ENCODE results near the gene BPIFA1. TPM values are rescaled to one million over a fixed set of nuclear protein-coding genes. Genes with fewer than 3 reads are reported as not detected.

BPIFA1 gene
- polyA plus RNA-seq, 1 donor = not detected

- Histone ChIP-seq H3K36me3 (ENCODE audit: control insufficient read depth, insufficient read depth, low read length) (no peaks in the 10 kb centered on the region), H3K27me3 (ENCODE audit: control insufficient read depth, insufficient read depth, low read length) (no peaks in the 10 kb centered on the region), H3K27ac (ENCODE audit: low read length) (no peak overlapping the region), H3K4me3 (ENCODE audit: low read length) (no peak overlapping the region), H3K9me3 (ENCODE audit: control insufficient read depth, low read depth, low read length) (no peaks in the 10 kb centered on the region), H3K4me1 (ENCODE audit: control insufficient read depth, insufficient read depth, low read length) (no peaks in the 10 kb centered on the region)
- no peak for DNase-seq
- WGBS (ENCODE audit: insufficient coverage, low lambda C conversion rate) = no CpG with 5 or more reads among the region's 1 CpG
Measured at GRCh38 chr20:33239418-33239817, 3.6 kb downstream of the BPIFA1 start.

DNA sequence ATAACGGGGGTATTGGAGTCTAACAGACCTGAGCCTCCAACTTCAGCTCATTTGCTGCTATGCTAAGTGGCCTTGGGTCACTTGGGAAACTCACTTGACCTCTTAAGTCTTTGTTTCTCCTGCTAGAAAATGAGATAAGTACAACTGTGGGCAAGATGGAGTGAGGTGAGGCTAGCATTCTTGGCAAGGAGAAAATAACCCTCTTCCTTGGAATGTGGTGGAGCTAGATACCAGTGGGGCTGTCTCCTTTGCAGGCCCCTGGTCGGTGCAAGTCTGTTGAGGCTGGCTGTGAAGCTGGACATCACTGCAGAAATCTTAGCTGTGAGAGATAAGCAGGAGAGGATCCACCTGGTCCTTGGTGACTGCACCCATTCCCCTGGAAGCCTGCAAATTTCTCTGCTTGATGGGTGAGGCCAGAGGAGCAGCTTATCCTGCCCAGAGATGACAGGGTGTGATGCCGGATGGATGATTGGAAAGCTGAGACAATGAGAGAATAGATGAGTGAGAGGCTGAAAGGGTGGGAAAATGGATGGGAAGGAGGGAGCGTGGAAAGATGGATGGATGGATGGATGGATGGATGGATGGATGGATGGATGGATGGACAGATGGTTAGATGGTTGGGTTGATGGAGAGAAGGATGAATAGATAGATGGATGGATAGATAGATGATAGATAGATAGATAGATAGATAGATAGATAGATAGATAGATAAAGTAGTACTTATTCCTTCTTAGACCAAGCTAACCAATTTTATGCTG is 4.4 kb downstream of the BPIFA1 start:
- Histone ChIP-seq H3K27me3 (ENCODE audit: control insufficient read depth, insufficient read depth, low read length) (no peaks in the 10 kb centered on the region), H3K4me1 (ENCODE audit: control insufficient read depth, insufficient read depth, low read length) (no peaks in the 10 kb centered on the region), H3K4me3 (ENCODE audit: low read length) (no peak overlapping the region), H3K27ac (ENCODE audit: low read length) (no peak overlapping the region), H3K36me3 (ENCODE audit: control insufficient read depth, insufficient read depth, low read length) (no peaks in the 10 kb centered on the region), H3K9me3 (ENCODE audit: control insufficient read depth, low read depth, low read length) (no peaks in the 10 kb centered on the region)
- DNase-seq = no peak
- 87% methylated on average over 2 of the region's 4 CpGs for WGBS (ENCODE audit: insufficient coverage, low lambda C conversion rate)

- DNase-seq = no peak
- Histone ChIP-seq H3K4me3 (ENCODE audit: low read length) (no peak overlapping the region), H3K27ac (ENCODE audit: low read length) (no peak overlapping the region), H3K4me1 (ENCODE audit: control insufficient read depth, insufficient read depth, low read length) (no peaks in the 10 kb centered on the region), H3K36me3 (ENCODE audit: control insufficient read depth, insufficient read depth, low read length) (no peaks in the 10 kb centered on the region), H3K9me3 (ENCODE audit: control insufficient read depth, low read depth, low read length) (no peaks in the 10 kb centered on the region), H3K27me3 (ENCODE audit: control insufficient read depth, insufficient read depth, low read length) (no peaks in the 10 kb centered on the region)
- whole genome bisulfite sequencing (ENCODE audit: insufficient coverage, low lambda C conversion rate) = no CpG with 5 or more reads among the region's 5 CpGs
Measured at GRCh38 chr20:33240923-33241322, 5.1 kb downstream of the BPIFA1 start.

DNA sequence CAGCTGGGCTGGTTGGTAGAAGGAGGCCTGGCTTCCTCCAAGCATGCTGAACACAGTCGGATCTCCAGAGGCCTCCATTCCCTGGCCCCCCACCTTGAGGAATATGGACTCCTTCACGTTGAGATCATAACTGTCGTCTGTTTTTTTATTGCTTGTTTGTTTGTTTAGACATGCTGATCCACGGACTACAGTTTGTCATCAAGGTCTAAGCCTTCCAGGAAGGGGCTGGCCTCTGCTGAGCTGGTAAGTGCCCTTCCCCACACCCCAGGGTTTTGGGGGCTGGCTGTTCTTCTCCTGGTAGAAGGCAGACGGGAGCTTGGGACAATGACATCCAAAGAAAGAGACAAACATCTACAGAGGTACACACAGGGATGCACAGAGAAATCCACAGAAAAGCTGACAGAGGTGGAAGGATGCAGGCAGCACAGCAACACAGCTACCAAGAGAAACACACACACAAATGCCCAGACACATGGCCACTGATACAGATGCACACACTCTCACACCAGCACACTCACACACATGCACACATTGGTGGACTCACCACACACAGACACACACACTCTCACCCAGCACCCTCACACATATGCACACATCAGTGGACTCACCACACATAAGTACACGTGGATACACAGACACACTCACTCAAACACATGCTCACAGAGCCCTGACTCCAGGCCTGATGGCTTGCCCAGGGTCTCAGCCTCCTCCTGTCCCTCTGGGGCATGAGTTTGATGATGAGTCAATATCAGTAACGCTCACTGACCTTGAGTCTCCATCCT is 6.7 kb downstream of the BPIFA1 start:
- Histone ChIP-seq H3K9me3 (ENCODE audit: control insufficient read depth, low read depth, low read length) (no peaks in the 10 kb centered on the region), H3K27me3 (ENCODE audit: control insufficient read depth, insufficient read depth, low read length) (no peaks in the 10 kb centered on the region), H3K36me3 (ENCODE audit: control insufficient read depth, insufficient read depth, low read length) (no peaks in the 10 kb centered on the region), H3K4me3 (ENCODE audit: low read length) (no peak overlapping the region), H3K4me1 (ENCODE audit: control insufficient read depth, insufficient read depth, low read length) (no peaks in the 10 kb centered on the region), H3K27ac (ENCODE audit: low read length) (no peak overlapping the region)
- DNase-seq = no peak
- 20% methylated on average over 1 of the region's 7 CpGs for WGBS (ENCODE audit: insufficient coverage, low lambda C conversion rate)

- Histone ChIP-seq H3K36me3 (ENCODE audit: control insufficient read depth, insufficient read depth, low read length) (no peaks in the 10 kb centered on the region), H3K4me3 (ENCODE audit: low read length) (no peak overlapping the region), H3K27ac (ENCODE audit: low read length) (no peak overlapping the region), H3K27me3 (ENCODE audit: control insufficient read depth, insufficient read depth, low read length) (no peaks in the 10 kb centered on the region), H3K4me1 (ENCODE audit: control insufficient read depth, insufficient read depth, low read length) (no peaks in the 10 kb centered on the region), H3K9me3 (ENCODE audit: control insufficient read depth, low read depth, low read length) (no peaks in the 10 kb centered on the region)
- WGBS (ENCODE audit: insufficient coverage, low lambda C conversion rate) = no CpG with 5 or more reads among the region's 3 CpGs
- no peak for DNase-seq
Measured at GRCh38 chr20:33246077-33246476, 10.3 kb downstream of the BPIFA1 start.

DNA sequence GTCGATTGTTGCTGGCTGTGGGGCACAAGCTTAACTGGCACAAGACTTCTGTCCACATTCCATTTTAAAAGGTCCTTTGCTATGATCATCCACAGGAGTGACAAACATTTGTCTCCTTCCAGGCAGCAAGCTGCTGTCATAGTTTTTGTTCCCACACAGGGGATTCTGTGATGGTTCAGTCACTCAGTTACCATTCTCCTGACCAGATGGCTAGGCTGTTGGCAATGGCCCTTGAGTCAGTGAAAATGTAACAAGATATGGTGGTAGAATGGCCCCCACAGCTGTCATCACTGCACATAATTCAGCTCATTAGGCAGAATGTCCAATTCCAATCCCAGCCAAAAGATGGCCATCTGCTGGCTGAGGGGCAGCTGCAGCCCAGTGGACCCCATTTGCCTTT is 13.7 kb downstream of the BPIFA1 start:
- no peaks in the 10 kb centered on the region for H3K9me3 ChIP-seq (ENCODE audit: control insufficient read depth, low read depth, low read length)
- no peak overlapping the region for H3K4me3 ChIP-seq (ENCODE audit: low read length)
- WGBS (ENCODE audit: insufficient coverage, low lambda C conversion rate) = no CpG with 5 or more reads among the region's 1 CpG
- H3K27me3 ChIP-seq (ENCODE audit: control insufficient read depth, insufficient read depth, low read length) = no peaks in the 10 kb centered on the region
- no peak for DNase-seq
- no peak overlapping the region for H3K27ac ChIP-seq (ENCODE audit: low read length)
- H3K36me3 ChIP-seq (ENCODE audit: control insufficient read depth, insufficient read depth, low read length) = no peaks in the 10 kb centered on the region
- H3K4me1 ChIP-seq (ENCODE audit: control insufficient read depth, insufficient read depth, low read length) = no peaks in the 10 kb centered on the region

DNA sequence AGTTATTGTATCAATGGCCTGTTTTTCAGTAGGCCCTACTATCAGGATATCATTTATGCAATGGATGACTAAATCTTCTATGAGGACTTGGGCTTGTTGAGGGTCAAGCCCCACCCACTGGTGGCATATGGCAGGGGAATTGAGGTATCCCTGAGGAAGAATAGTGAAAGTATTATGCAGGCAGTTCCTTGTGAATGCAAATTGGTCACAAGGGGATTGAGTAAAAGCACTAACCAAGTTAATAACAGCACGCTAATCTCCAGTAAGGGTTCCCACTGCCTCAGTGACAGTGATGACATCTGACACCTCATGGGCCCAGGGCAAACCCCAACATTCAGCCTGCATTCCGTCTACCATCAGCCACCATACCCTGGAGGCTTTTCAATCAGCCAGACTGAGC is 14.9 kb downstream of the BPIFA1 start:
- H3K4me1 ChIP-seq (ENCODE audit: control insufficient read depth, insufficient read depth, low read length) = no peaks in the 10 kb centered on the region
- no peaks in the 10 kb centered on the region for H3K9me3 ChIP-seq (ENCODE audit: control insufficient read depth, low read depth, low read length)
- DNase-seq = no peak
- H3K36me3 ChIP-seq (ENCODE audit: control insufficient read depth, insufficient read depth, low read length) = no peaks in the 10 kb centered on the region
- H3K27ac ChIP-seq (ENCODE audit: low read length) = no peak overlapping the region
- no peak overlapping the region for H3K4me3 ChIP-seq (ENCODE audit: low read length)
- H3K27me3 ChIP-seq (ENCODE audit: control insufficient read depth, insufficient read depth, low read length) = no peaks in the 10 kb centered on the region
- WGBS (ENCODE audit: insufficient coverage, low lambda C conversion rate) = no CpG with 5 or more reads among the region's 2 CpGs

DNA sequence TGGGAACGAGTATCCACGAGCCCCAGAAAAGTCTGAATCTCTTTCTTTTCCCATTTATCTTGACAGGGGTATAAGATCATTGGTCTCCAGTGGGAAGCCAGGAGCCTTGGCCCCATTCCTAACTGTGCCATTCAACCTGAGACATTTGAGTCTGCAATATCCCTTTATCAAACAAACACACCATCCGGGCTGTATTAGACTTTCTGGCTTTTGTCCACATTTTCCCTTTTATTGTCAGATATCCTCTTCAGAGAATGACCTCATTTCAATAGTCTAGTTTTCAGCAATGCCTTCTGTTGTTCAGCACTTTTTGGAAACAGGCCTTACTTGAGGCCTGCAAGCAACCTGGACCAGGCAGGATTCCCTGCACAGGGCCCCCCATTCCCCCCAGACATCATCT is 15.7 kb downstream of the BPIFA1 start:
- no CpG with 5 or more reads among the region's 3 CpGs for WGBS (ENCODE audit: insufficient coverage, low lambda C conversion rate)
- no peak overlapping the region for H3K27ac ChIP-seq (ENCODE audit: low read length)
- H3K27me3 ChIP-seq (ENCODE audit: control insufficient read depth, insufficient read depth, low read length) = no peaks in the 10 kb centered on the region
- no peaks in the 10 kb centered on the region for H3K9me3 ChIP-seq (ENCODE audit: control insufficient read depth, low read depth, low read length)
- no peak overlapping the region for H3K4me3 ChIP-seq (ENCODE audit: low read length)
- DNase-seq = no peak
- no peaks in the 10 kb centered on the region for H3K36me3 ChIP-seq (ENCODE audit: control insufficient read depth, insufficient read depth, low read length)
- H3K4me1 ChIP-seq (ENCODE audit: control insufficient read depth, insufficient read depth, low read length) = no peaks in the 10 kb centered on the region

DNA sequence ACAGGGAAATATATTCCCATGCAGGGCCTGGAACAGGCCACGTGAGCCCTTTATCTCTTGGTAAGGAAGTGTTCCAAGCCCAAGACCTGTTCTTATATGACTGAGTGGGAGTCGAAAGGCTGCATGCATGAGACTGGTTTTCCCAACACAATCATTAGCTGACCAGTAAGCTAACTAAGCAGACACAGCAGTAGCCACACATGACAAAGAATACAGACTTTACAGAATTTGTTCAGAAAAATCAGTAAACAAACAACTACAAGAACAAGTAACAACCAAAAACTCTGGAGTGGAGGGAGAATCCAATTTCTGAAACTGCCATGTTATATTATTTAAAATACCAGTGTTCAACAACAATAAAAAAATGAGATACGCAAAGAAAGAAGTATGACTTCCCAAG is 16.7 kb downstream of the BPIFA1 start:
- Histone ChIP-seq H3K27ac (ENCODE audit: low read length) (no peak overlapping the region), H3K4me1 (ENCODE audit: control insufficient read depth, insufficient read depth, low read length) (no peaks in the 10 kb centered on the region), H3K27me3 (ENCODE audit: control insufficient read depth, insufficient read depth, low read length) (no peaks in the 10 kb centered on the region), H3K4me3 (ENCODE audit: low read length) (no peak overlapping the region), H3K36me3 (ENCODE audit: control insufficient read depth, insufficient read depth, low read length) (no peaks in the 10 kb centered on the region), H3K9me3 (ENCODE audit: control insufficient read depth, low read depth, low read length) (no peaks in the 10 kb centered on the region)
- DNase-seq = no peak
- 100% methylated on average over 1 of the region's 3 CpGs for WGBS (ENCODE audit: insufficient coverage, low lambda C conversion rate)

GRCh38 chr20:33255005-33255404 is 19.2 kb downstream of the BPIFA1 start:
- H3K27me3 ChIP-seq (ENCODE audit: control insufficient read depth, insufficient read depth, low read length) = no peaks in the 10 kb centered on the region
- no peaks in the 10 kb centered on the region for H3K36me3 ChIP-seq (ENCODE audit: control insufficient read depth, insufficient read depth, low read length)
- H3K9me3 ChIP-seq (ENCODE audit: control insufficient read depth, low read depth, low read length) = no peaks in the 10 kb centered on the region
- H3K4me3 ChIP-seq (ENCODE audit: low read length) = no peak overlapping the region
- 58% methylated on average over 2 of the region's 2 CpGs for WGBS (ENCODE audit: insufficient coverage, low lambda C conversion rate)
- H3K4me1 ChIP-seq (ENCODE audit: control insufficient read depth, insufficient read depth, low read length) = no peaks in the 10 kb centered on the region
- no peak overlapping the region for H3K27ac ChIP-seq (ENCODE audit: low read length)
- no peak for DNase-seq
